Mucosa of descending colon (tissue), 3 donors: ENCODE measurements around the gene TLN1. TPM values are rescaled to one million over a fixed set of nuclear protein-coding genes. Genes with fewer than 3 reads are reported as not detected.

Source experiments
- ATAC-seq: fragments of 200-7000 bp; cut with Tn5 transposase; one replicate; pipeline ENCODE4 v1.9.1; 2020; ENCODE audit warnings: mild to moderate bottlenecking, moderate library complexity
- DNase-seq, 3 donors: peaks; one replicate each; pipeline ENCODE4 v3.0.0-alpha.2; 2020
- H3K36me3 ChIP-seq: fragments of 200-600 bp; one replicate; pipeline ENCODE4 v1.8.0; 2021; ENCODE audit warnings: low read depth, mild to moderate bottlenecking
- H3K4me1 ChIP-seq: fragments of 200-600 bp; one replicate; pipeline ENCODE4 v1.8.0; 2021; ENCODE audit warnings: low read depth, mild to moderate bottlenecking
- H3K4me3 ChIP-seq: fragments of 200-600 bp; one replicate; pipeline ENCODE4 v1.8.0; 2021; ENCODE audit warnings: mild to moderate bottlenecking
- H3K9me3 ChIP-seq: fragments of 200-600 bp; one replicate; pipeline ENCODE4 v1.8.0; 2021; ENCODE audit warnings: mild to moderate bottlenecking
- CTCF ChIP-seq: fragments of 200-600 bp; IDR thresholded peaks from one replicate; pipeline ENCODE4 v1.8.0; 2022; ENCODE audit warnings: antibody characterized with exemption, mild to moderate bottlenecking
- intact Hi-C, 2 donors: fragments of 100-400 bp; cut with DNase I in 1 of 2; cut with micrococcal nuclease in 1 of 2; formaldehyde crosslinking; loops; one replicate each; pipeline versions ENCODE4 v1.11.0 to v1.11.1; 2022; cut with DNase I, micrococcal nuclease
- total RNA-seq, 3 donors: library from RNA; stranded (reverse); fragmentation: NEBNext Ultra II Directional in 2 of 3; extraction: Animal tissue kit (Norgen Biotek cat#: 25700) in 2 of 3; gene quantifications; one replicate each; pipeline versions ENCODE4 v1.2.1 to v1.2.4, GENCODE V29; 2021 to 2023
- donor health status: DM: no; HTN: no; CAD: no; lungs with moderate emphysema.
- donor health status: DM: no; HTN: no; CAD: no.
- donor health status: DM: no; HTN: yes; CAD: no.

Gene TLN1
- total RNA-seq, 3 donors from 2014 or later, result 154 to 720 (median 189) TPM

GRCh38 chr9:35669331-35670145 is 62.5 kb downstream of the TLN1 start:
- H3K4me3 ChIP-seq, result no peak overlapping the region
- peak; percentile 28 to 95 (median 80) for DNase-seq
- intact Hi-C loops, result no loop called here
- ATAC-seq, result peak; percentile 82
- H3K36me3 ChIP-seq, result no peaks in the 10 kb centered on the region
- peaks cover 19% of the 10 kb centered on the region for H3K4me1 ChIP-seq
- TF ChIP-seq CTCF, result no peak
- H3K9me3 ChIP-seq, result no peaks in the 10 kb centered on the region

GRCh38 chr9:35667939-35668338 is 64.1 kb downstream of the TLN1 start:
- intact Hi-C loops, result no loop called here
- peaks cover 20% of the 10 kb centered on the region for H3K4me1 ChIP-seq
- H3K4me3 ChIP-seq, result no peak overlapping the region
- TF ChIP-seq CTCF, result no peak
- ATAC-seq (no peak), DNase-seq (no peak)
- no peaks in the 10 kb centered on the region for H3K9me3 ChIP-seq
- no peaks in the 10 kb centered on the region for H3K36me3 ChIP-seq

GRCh38 chr9:35666549-35666948 is 65.4 kb downstream of the TLN1 start:
- intact Hi-C loops, result no loop called here

GRCh38 chr9:35666045-35666444 is 66.0 kb downstream of the TLN1 start:
- no peak overlapping the region for H3K4me3 ChIP-seq
- peaks cover 34% of the 10 kb centered on the region for H3K4me1 ChIP-seq
- H3K9me3 ChIP-seq, result no peaks in the 10 kb centered on the region
- intact Hi-C loops, result no loop called here
- DNase-seq, result no peak
- no peaks in the 10 kb centered on the region for H3K36me3 ChIP-seq
- TF ChIP-seq CTCF, result no peak
- ATAC-seq, result no peak

More at GRCh38 chr9:35666549-35666948, 65.4 kb downstream of the TLN1 start:
- no peak overlapping the region for H3K4me3 ChIP-seq
- no peaks in the 10 kb centered on the region for H3K36me3 ChIP-seq
- H3K9me3 ChIP-seq, result no peaks in the 10 kb centered on the region
- DNase-seq (no peak), ATAC-seq (no peak)
- H3K4me1 ChIP-seq, result peaks cover 29% of the 10 kb centered on the region
- no peak for TF ChIP-seq CTCF

GRCh38 chr9:35665471-35665818 is 66.5 kb downstream of the TLN1 start:
- peak overlapping the region; percentile 6 for H3K4me3 ChIP-seq
- ATAC-seq (no peak), DNase-seq (no peak)
- no peaks in the 10 kb centered on the region for H3K9me3 ChIP-seq
- no peaks in the 10 kb centered on the region for H3K36me3 ChIP-seq
- intact Hi-C loops, result no loop called here
- H3K4me1 ChIP-seq, result peaks cover 40% of the 10 kb centered on the region
- no peak for TF ChIP-seq CTCF
